IMR-90 (cell line): Measurements from ENCODE around the gene CNNM3. TPM values are rescaled to one million over a fixed set of nuclear protein-coding genes. Genes with fewer than 3 reads are reported as not detected.

Source experiments
- ATAC-seq: fragments of 200-7000 bp; cut with Tn5 transposase; 2 replicates; pipeline ENCODE4 v1.9.1; 2020; ENCODE audit warnings: low read depth, mild to moderate bottlenecking, moderate library complexity
- BruUV-seq: library from RNA; stranded (reverse); fragments of 400-500 nt; replicated peaks from 2 replicates; lab custom pipeline; 2021; lab: Mats Ljungman, UMichigan
- CTCF ChIA-PET: fragments of 300-600 bp; formaldehyde crosslinking; extraction: SDS; loops from one replicate; lab custom pipeline; 2021; ENCODE audit warnings: antibody characterized with exemption; lab: Yijun Ruan, JAX
- POLR2A ChIA-PET: fragments of 300-600 bp; sonication (Branson Sonifier 250); formaldehyde crosslinking; loops from one replicate; lab custom pipeline; 2022; ENCODE audit warnings: antibody characterized with exemption; ENCODE audit not compliant: unreplicated experiment; lab: Charles Lee
- DNase-seq: peaks from one replicate; pipeline ENCODE4 v3.0.0; 2013
- H2AFZ ChIP-seq: replicated peaks from 2 replicates; pipeline ENCODE3; 2013; ENCODE audit warnings: low read length, mild to moderate bottlenecking; ENCODE audit not compliant: poor library complexity
- H2AK5ac ChIP-seq: 2 replicates; pipeline ENCODE4 v1.6.1; 2013; ENCODE audit warnings: low read depth, low read length, inconsistent platforms
- H2AK9ac ChIP-seq: replicated peaks from 2 replicates; pipeline ENCODE3; 2013; ENCODE audit warnings: mild to moderate bottlenecking, low read depth, low read length, moderate library complexity; ENCODE audit not compliant: poor library complexity
- H2BK120ac ChIP-seq: 2 replicates; pipeline ENCODE4 v1.6.1; 2013; ENCODE audit warnings: low read depth, low read length, inconsistent platforms
- H2BK15ac ChIP-seq: 3 replicates; pipeline ENCODE4 v1.6.1; 2013; ENCODE audit warnings: low read depth, low read length, inconsistent platforms
- H2BK20ac ChIP-seq: 2 replicates; pipeline ENCODE4 v1.6.1; 2013; ENCODE audit warnings: low read depth, mild to moderate bottlenecking, inconsistent platforms, low read length, moderate library complexity
- H2BK5ac ChIP-seq: 2 replicates; pipeline ENCODE4 v1.6.1; 2013; ENCODE audit warnings: mild to moderate bottlenecking, low read depth, low read length, inconsistent platforms; ENCODE audit not compliant: poor library complexity, severe bottlenecking
- H3K14ac ChIP-seq: replicated peaks from 2 replicates; pipeline ENCODE4 v1.6.1; 2013; ENCODE audit warnings: low read depth, low read length, inconsistent platforms
- H3K18ac ChIP-seq: 2 replicates; pipeline ENCODE4 v1.6.1; 2013; ENCODE audit warnings: low read depth, low read length, control low read depth
- H3K23ac ChIP-seq: 2 replicates; pipeline ENCODE4 v1.6.1; 2013; ENCODE audit warnings: low read depth, low read length, inconsistent platforms
- H3K27ac ChIP-seq: 2 replicates; pipeline ENCODE4 v1.5.1; 2013; ENCODE audit warnings: mild to moderate bottlenecking, control low read depth, low read length; ENCODE audit not compliant: insufficient read depth
- H3K27me3 ChIP-seq: 2 replicates; pipeline ENCODE4 v1.6.1; 2013; ENCODE audit warnings: low read length; ENCODE audit not compliant: control insufficient read depth, insufficient read depth
- H3K36me3 ChIP-seq: 2 replicates; pipeline ENCODE4 v1.6.1; 2013; ENCODE audit warnings: low read length, mixed read lengths; ENCODE audit not compliant: control insufficient read depth, insufficient read depth
- H3K4ac ChIP-seq: 2 replicates; pipeline ENCODE4 v1.6.1; 2013; ENCODE audit warnings: low read depth, low read length, inconsistent platforms
- H3K4me1 ChIP-seq: 2 replicates; pipeline ENCODE4 v1.6.1; 2013; ENCODE audit warnings: low read length, mixed read lengths; ENCODE audit not compliant: control insufficient read depth, insufficient read depth
- H3K4me2 ChIP-seq: 2 replicates; pipeline ENCODE4 v1.6.1; 2013; ENCODE audit warnings: low read depth, mild to moderate bottlenecking, control low read depth, low read length, moderate library complexity
- H3K4me3 ChIP-seq: 2 replicates; pipeline ENCODE4 v1.5.1; 2013; ENCODE audit warnings: low read depth, mild to moderate bottlenecking, control low read depth, low read length, moderate library complexity; ENCODE audit not compliant: insufficient read depth
- H3K56ac ChIP-seq: 2 replicates; pipeline ENCODE4 v1.6.1; 2013; ENCODE audit warnings: low read length, inconsistent platforms; ENCODE audit not compliant: insufficient read depth; ENCODE audit errors: extremely low read depth
- H3K79me1 ChIP-seq, 2 experiments: 2 replicates each; pipeline ENCODE4 v1.6.1; 2013; ENCODE audit warnings: low read length in 2 of 2, inconsistent platforms in 1 of 2, low read depth in 1 of 2
- H3K9ac ChIP-seq: 2 replicates; pipeline ENCODE4 v1.6.1; 2013; ENCODE audit warnings: low read depth, low read length, control low read depth
- H3K9me1 ChIP-seq: 2 replicates; pipeline ENCODE4 v1.6.1; 2013; ENCODE audit warnings: low read length, inconsistent platforms; ENCODE audit not compliant: insufficient read depth
- H3K9me3 ChIP-seq: 2 replicates; pipeline ENCODE4 v1.6.1; 2013; ENCODE audit warnings: low read length; ENCODE audit not compliant: control insufficient read depth, insufficient read depth
- H4K20me1 ChIP-seq: 2 replicates; pipeline ENCODE4 v1.6.1; 2013; ENCODE audit warnings: low read length, inconsistent platforms; ENCODE audit not compliant: insufficient read depth
- H4K5ac ChIP-seq: 2 replicates; pipeline ENCODE4 v1.6.1; 2013; ENCODE audit warnings: mild to moderate bottlenecking, low read depth, low read length, control low read depth
- H4K8ac ChIP-seq, 2 experiments: 2 replicates each; pipeline ENCODE4 v1.6.1; 2013; ENCODE audit warnings: low read depth in 2 of 2, low read length in 2 of 2, control low read depth in 1 of 2, inconsistent platforms in 1 of 2
- H4K91ac ChIP-seq: 2 replicates; pipeline ENCODE4 v1.6.1; 2013; ENCODE audit warnings: low read depth, low read length, inconsistent platforms; ENCODE audit not compliant: insufficient read depth
- CEBPB ChIP-seq: IDR thresholded peaks from 2 replicates; pipeline ENCODE4 v1.6.1; 2012; ENCODE audit warnings: low read depth, low read length, improper control_type of control experiment
- ELK1 ChIP-seq: fragments of 150-350 bp; IDR thresholded peaks from 2 replicates; pipeline ENCODE4 v1.6.1; 2016; ENCODE audit warnings: low read depth, mild to moderate bottlenecking, low read length, moderate library complexity, borderline replicate concordance
- MAFK ChIP-seq: IDR thresholded peaks from 2 replicates; pipeline ENCODE4 v1.6.1; 2012; ENCODE audit warnings: low read depth, low read length, improper control_type of control experiment
- USF2 ChIP-seq: fragments of 150-350 bp; IDR thresholded peaks from 2 replicates; pipeline ENCODE4 v1.6.1; 2017; ENCODE audit warnings: mild to moderate bottlenecking, antibody characterized with exemption, low read length, low read depth
- WGBS, 2 experiments: methylation state at CpG; one replicate each; pipeline versions ENCODE4 v1.1.5 to v1.1.7; 2013; ENCODE audit warnings: missing lambda C conversion rate in 2 of 2; ENCODE audit not compliant: insufficient read length in 1 of 2; ENCODE audit errors: extremely low coverage in 2 of 2; 5-methylcytosine and 5-hydroxymethylcytosine counted together
- dilution Hi-C: fragments of 300-500 bp; cut with HindIII; formaldehyde crosslinking; loops from one replicate; pipeline ENCODE4 v1.14.3; 2018; ENCODE audit warnings: low sequenced_read_pairs; ENCODE audit not compliant: unreplicated experiment
- in situ Hi-C: fragments of 300-500 bp; cut with MboI; formaldehyde crosslinking; loops from 3 replicates; pipeline ENCODE4 v1.14.3; 2019; ENCODE audit warnings: low sequenced_read_pairs, inconsistent platforms, mixed read lengths
- intact Hi-C: fragments of 100-400 bp; cut with micrococcal nuclease; formaldehyde crosslinking; loops from 2 replicates; pipeline ENCODE4 v1.10.0; 2022
- polyA plus RNA-seq, 3 experiments: library from polyadenylated mRNA; depleted of rRNA; stranded (reverse); fragments of >200 nt; gene quantifications; 2 replicates each; pipeline ENCODE4 v1.2.3, GENCODE V29; 2012; ENCODE audit warnings: low replicate concordance in 1 of 3
- total RNA-seq: library from RNA; depleted of rRNA; stranded (reverse); fragments of >200 nt; gene quantifications from 2 replicates; pipeline ENCODE4 v1.2.3, GENCODE V29; 2012

The CNNM3 gene
- total and polyA plus RNA-seq, 2 of the 4 experiments (the other 2 are of a cell fraction) = 2.3 to 6.1 TPM

- Histone ChIP-seq H3K56ac (no peak overlapping the region), H4K20me1 (peaks cover 7% of the 10 kb centered on the region; the same call in 1 of the 2 replicates), H3K4me3 (no peak overlapping the region), H3K4me1 (peaks cover 12% of the 10 kb centered on the region), H2BK20ac (no peak overlapping the region), H2AK9ac (no peak overlapping the region), H3K4ac (no peak overlapping the region), H3K36me3 (peaks cover 41% of the 10 kb centered on the region), H4K91ac (no peak overlapping the region), H4K5ac (no peak overlapping the region), H3K9me1 (peaks cover 3% of the 10 kb centered on the region; the same call in 1 of the 2 replicates), H2BK5ac (no peak overlapping the region), H3K27me3 (no peaks in the 10 kb centered on the region), H3K18ac (no peak overlapping the region), H2BK120ac (no peak overlapping the region), H2BK15ac (no peak overlapping the region), H3K9me3 (no peaks in the 10 kb centered on the region), H2AFZ (no peak overlapping the region), H3K27ac (no peak overlapping the region), H2AK5ac (no peak overlapping the region), H3K79me1 (peaks cover 11 to 37% of the 10 kb centered on the region in 2 experiments), H3K14ac (no peak overlapping the region), H3K23ac (no peak overlapping the region), H3K4me2 (no peak overlapping the region), H3K9ac (no peak overlapping the region), H4K8ac (no peak overlapping the region)
- ChIA-PET CTCF (no interaction called here), POLR2A (no interaction called here)
- in situ Hi-C loops (loop anchor here (5.0 to 25.0 kb wide), 2 partner anchors 98 to 253 kb away; partner anchors contain the start of gene ANKRD36), dilution Hi-C loops (no loop called here), intact Hi-C loops (no loop called here)
- TF ChIP-seq CEBPB = no peak
- no peak for TF ChIP-seq ELK1
- no peak for TF ChIP-seq USF2
- no peak for TF ChIP-seq MAFK
- DNase-seq (no peak), ATAC-seq (no peak)
- BruUV-seq = no TSS peak
- 80 to 100% methylated on average over 1 of the region's 4 CpGs for WGBS, 2 experiments
These were observed 43.6 kb downstream of the CNNM3 start for GRCh38 chr2:96859681-96860064.
